MCF 10A (cell line): Measurements from ENCODE around the gene PLCB1. TPM values are rescaled to one million over a fixed set of nuclear protein-coding genes. Genes with fewer than 3 reads are reported as not detected.

Experiments used
- BruUV-seq: library from RNA; stranded (reverse); fragments of 400-500 nt; replicated peaks from 2 replicates; lab custom pipeline; 2021; lab: Mats Ljungman, UMichigan
- CTCF ChIA-PET: fragments of 300-600 bp; sonication (Branson Sonifier 250); formaldehyde crosslinking; extraction: SDS; loops from one replicate; lab custom pipeline; 2021; ENCODE audit warnings: antibody characterized with exemption, inconsistent platforms; lab: Yijun Ruan, JAX
- POLR2A ChIA-PET: fragments of 300-600, 350-650 bp; sonication (Branson Sonifier 250); formaldehyde crosslinking; extraction: SDS; loops from one replicate; lab custom pipeline; 2020; ENCODE audit warnings: antibody characterized with exemption, inconsistent platforms; lab: Yijun Ruan, JAX
- DNase-seq: peaks from one replicate; pipeline ENCODE4 v3.0.0-alpha.2; 2018; ENCODE audit not compliant: unreplicated experiment
- H3K27ac Mint-ChIP-seq: one replicate; pipeline ENCODE4 v1.8.0; 2022; ENCODE audit warnings: mild to moderate bottlenecking, low read depth, mixed read lengths; ENCODE audit not compliant: unreplicated experiment
- H3K27me3 Mint-ChIP-seq: one replicate; pipeline ENCODE4 v1.8.0; 2022; ENCODE audit warnings: mixed read lengths; ENCODE audit not compliant: insufficient read depth, unreplicated experiment
- H3K36me3 Mint-ChIP-seq: one replicate; pipeline ENCODE4 v1.8.0; 2022; ENCODE audit warnings: mild to moderate bottlenecking, moderate library complexity, mixed read lengths; ENCODE audit not compliant: insufficient read depth, unreplicated experiment
- H3K4me1 Mint-ChIP-seq: one replicate; pipeline ENCODE4 v1.8.0; 2022; ENCODE audit warnings: mixed read lengths; ENCODE audit not compliant: insufficient read depth, unreplicated experiment
- H3K4me3 Mint-ChIP-seq: one replicate; pipeline ENCODE4 v1.8.0; 2022; ENCODE audit warnings: mild to moderate bottlenecking, moderate library complexity, mixed read lengths; ENCODE audit not compliant: unreplicated experiment
- H3K9me3 Mint-ChIP-seq: one replicate; pipeline ENCODE4 v1.8.0; 2022; ENCODE audit warnings: mixed read lengths; ENCODE audit not compliant: unreplicated experiment
- CTCF ChIP-seq: fragments of 200-600 bp; IDR thresholded peaks from one replicate; pipeline ENCODE4 v1.8.0; 2022; ENCODE audit warnings: antibody characterized with exemption, mild to moderate bottlenecking; ENCODE audit not compliant: unreplicated experiment
- intact Hi-C: fragments of 100-400 bp; cut with micrococcal nuclease; formaldehyde crosslinking; loops from 2 replicates; pipeline ENCODE4 v1.14.1; 2022
- total RNA-seq: library from RNA; stranded (reverse); gene quantifications from 2 replicates; pipeline ENCODE4 v1.2.3, GENCODE V29; 2022

Gene PLCB1
- total RNA-seq, 1 experiment from 2014 or later = 5.9 TPM

GRCh38 chr20:8313073-8313472 is 181.0 kb downstream of the PLCB1 start:
- no TSS peak for BruUV-seq
- Mint-ChIP-seq H3K36me3 (no peaks in the 10 kb centered on the region), H3K4me1 (no peaks in the 10 kb centered on the region), H3K9me3 (no peaks in the 10 kb centered on the region), H3K27ac (no peak overlapping the region), H3K4me3 (no peak overlapping the region), H3K27me3 (no peaks in the 10 kb centered on the region)
- intact Hi-C loops = no loop called here
- POLR2A ChIA-PET = no interaction called here
- TF ChIP-seq CTCF = no peak
- CTCF ChIA-PET = interaction anchor here (0.6 to 2.0 kb wide), 3 partner anchors 14 to 409 kb away, joined by 3 to 9 read pairs (median 3); no protein-coding TSS in a partner anchor
- no peak for DNase-seq

GRCh38 chr20:8315639-8316573 is 183.8 kb downstream of the PLCB1 start:
- Mint-ChIP-seq H3K4me3 (no peak overlapping the region), H3K27me3 (no peaks in the 10 kb centered on the region), H3K36me3 (no peaks in the 10 kb centered on the region), H3K9me3 (no peaks in the 10 kb centered on the region), H3K4me1 (no peaks in the 10 kb centered on the region), H3K27ac (no peak overlapping the region)
- ChIA-PET POLR2A (interaction anchor here (0.6 to 0.7 kb wide), 2 partner anchors 29 to 379 kb away, joined by 3 read pairs; no protein-coding TSS in a partner anchor), CTCF (interaction anchor here (0.6 to 1.6 kb wide), 4 partner anchors 9 to 18 kb away, joined by 3 to 6 read pairs (median 3); no protein-coding TSS in a partner anchor)
- no TSS peak for BruUV-seq
- TF ChIP-seq CTCF = no peak
- intact Hi-C loops = no loop called here
- no peak for DNase-seq

GRCh38 chr20:8317448-8317847 is 185.4 kb downstream of the PLCB1 start:
- Mint-ChIP-seq H3K4me3 (no peak overlapping the region), H3K27ac (no peak overlapping the region), H3K9me3 (no peaks in the 10 kb centered on the region), H3K4me1 (no peaks in the 10 kb centered on the region), H3K27me3 (no peaks in the 10 kb centered on the region), H3K36me3 (no peaks in the 10 kb centered on the region)
- no TSS peak for BruUV-seq
- POLR2A ChIA-PET = no interaction called here
- no peak for TF ChIP-seq CTCF
- intact Hi-C loops = no loop called here
- CTCF ChIA-PET = interaction anchor here (0.6 to 1.1 kb wide), 3 partner anchors 10 to 153 kb away, joined by 3 to 4 read pairs (median 3); no protein-coding TSS in a partner anchor
- DNase-seq = no peak

GRCh38 chr20:8318965-8319625 is 187.0 kb downstream of the PLCB1 start:
- ChIA-PET CTCF (interaction anchor here (0.6 to 1.0 kb wide), 7 partner anchors 13 to 403 kb away, joined by 3 to 5 read pairs (median 4); no protein-coding TSS in a partner anchor), POLR2A (interaction anchor here (0.8 kb wide), 1 partner anchor 160 kb away, joined by 3 read pairs; no protein-coding TSS in a partner anchor)
- TF ChIP-seq CTCF = no peak
- H3K4me1 Mint-ChIP-seq = no peaks in the 10 kb centered on the region
- H3K4me3 Mint-ChIP-seq = no peak overlapping the region
- H3K27ac Mint-ChIP-seq = no peak overlapping the region
- H3K9me3 Mint-ChIP-seq = no peaks in the 10 kb centered on the region
- intact Hi-C loops = no loop called here
- DNase-seq = peak; percentile 11
- no peaks in the 10 kb centered on the region for H3K36me3 Mint-ChIP-seq
- no TSS peak for BruUV-seq
- no peaks in the 10 kb centered on the region for H3K27me3 Mint-ChIP-seq
